Large intestine (tissue), 3 donors: ENCODE data around the gene BCAS3. TPM values are rescaled to one million over a fixed set of nuclear protein-coding genes. Genes with fewer than 3 reads are reported as not detected.

Source experiments
- DNase-seq, 2 donors: peaks; one replicate each; pipeline versions ENCODE4 v3.0.0 to v3.0.0-alpha.2; 2013
- H3K27ac ChIP-seq: one replicate; pipeline ENCODE4 v1.5.1; 2013; ENCODE audit warnings: low read length
- H3K27me3 ChIP-seq: 2 replicates; pipeline ENCODE4 v1.6.1; 2013; ENCODE audit warnings: low read length; ENCODE audit not compliant: control insufficient read depth, insufficient read depth
- H3K36me3 ChIP-seq: 2 replicates; pipeline ENCODE4 v1.6.1; 2013; ENCODE audit warnings: low read length; ENCODE audit not compliant: control insufficient read depth, insufficient read depth
- H3K4me1 ChIP-seq: one replicate; pipeline ENCODE4 v1.6.1; 2013; ENCODE audit warnings: low read length; ENCODE audit not compliant: control insufficient read depth, insufficient read depth
- H3K4me3 ChIP-seq: one replicate; pipeline ENCODE4 v1.5.1; 2013; ENCODE audit warnings: low read length
- H3K9me3 ChIP-seq: one replicate; pipeline ENCODE4 v1.6.1; 2013; ENCODE audit warnings: mild to moderate bottlenecking, low read depth, low read length, moderate library complexity; ENCODE audit not compliant: control insufficient read depth
- WGBS: methylation state at CpG from one replicate; pipeline ENCODE4 v1.1.5; 2013; ENCODE audit warnings: low lambda C conversion rate; ENCODE audit not compliant: insufficient coverage; 5-methylcytosine and 5-hydroxymethylcytosine counted together
- polyA plus RNA-seq: library from polyadenylated mRNA; unstranded; fragments of 120-200 nt; gene quantifications from one replicate; pipeline ENCODE4 v1.2.1, GENCODE V29; 2013

BCAS3 gene
- polyA plus RNA-seq, 1 donor = 9.7 TPM

GRCh38 chr17:61251939-61252865 is 574.6 kb downstream of the BCAS3 start:
- no peak overlapping the region for H3K27ac ChIP-seq
- H3K9me3 ChIP-seq = no peaks in the 10 kb centered on the region
- DNase-seq = peak; percentile 55 to 68
- H3K4me1 ChIP-seq = peaks cover 31% of the 10 kb centered on the region
- no peak overlapping the region for H3K4me3 ChIP-seq
- H3K36me3 ChIP-seq = no peaks in the 10 kb centered on the region
- WGBS = 83% methylated on average over 1 of the region's 10 CpGs
- H3K27me3 ChIP-seq = peaks cover 3% of the 10 kb centered on the region

- DNase-seq = no peak
- Histone ChIP-seq H3K36me3 (no peaks in the 10 kb centered on the region), H3K4me3 (no peak overlapping the region), H3K27me3 (peaks cover 3% of the 10 kb centered on the region), H3K27ac (no peak overlapping the region), H3K9me3 (no peaks in the 10 kb centered on the region), H3K4me1 (peaks cover 23% of the 10 kb centered on the region)
- WGBS = no CpG with 5 or more reads among the region's 3 CpGs
Measured at GRCh38 chr17:61253362-61253761, 575.7 kb downstream of the BCAS3 start.

GRCh38 chr17:61253937-61254574 is 576.4 kb downstream of the BCAS3 start:
- H3K27me3 ChIP-seq = peaks cover 3% of the 10 kb centered on the region
- H3K27ac ChIP-seq = no peak overlapping the region
- H3K9me3 ChIP-seq = no peaks in the 10 kb centered on the region
- H3K36me3 ChIP-seq = no peaks in the 10 kb centered on the region
- WGBS = 82% methylated on average over 2 of the region's 10 CpGs
- DNase-seq = no peak
- peaks cover 21% of the 10 kb centered on the region for H3K4me1 ChIP-seq
- no peak overlapping the region for H3K4me3 ChIP-seq

- no peak for DNase-seq
- Histone ChIP-seq H3K36me3 (no peaks in the 10 kb centered on the region), H3K27ac (no peak overlapping the region), H3K27me3 (peaks cover 3% of the 10 kb centered on the region), H3K9me3 (no peaks in the 10 kb centered on the region), H3K4me1 (peaks cover 18% of the 10 kb centered on the region), H3K4me3 (no peak overlapping the region)
- no CpG with 5 or more reads among the region's 1 CpG for WGBS
Measured at GRCh38 chr17:61254904-61255303, 577.3 kb downstream of the BCAS3 start.

- Histone ChIP-seq H3K27me3 (peaks cover 3% of the 10 kb centered on the region), H3K36me3 (no peaks in the 10 kb centered on the region), H3K9me3 (no peaks in the 10 kb centered on the region), H3K27ac (no peak overlapping the region), H3K4me3 (no peak overlapping the region), H3K4me1 (peaks cover 11% of the 10 kb centered on the region)
- 100% methylated on average over 2 of the region's 3 CpGs for WGBS
- DNase-seq = no peak
Measured at GRCh38 chr17:61255647-61256046, 578.0 kb downstream of the BCAS3 start.

GRCh38 chr17:61259360-61259759 is 581.7 kb downstream of the BCAS3 start:
- 100% methylated on average over 1 of the region's 3 CpGs for WGBS
- Histone ChIP-seq H3K36me3 (no peaks in the 10 kb centered on the region), H3K27me3 (peaks cover 3% of the 10 kb centered on the region), H3K4me3 (no peak overlapping the region), H3K4me1 (no peaks in the 10 kb centered on the region), H3K27ac (no peak overlapping the region), H3K9me3 (no peaks in the 10 kb centered on the region)
- DNase-seq = no peak

GRCh38 chr17:61260071-61260797 is 582.6 kb downstream of the BCAS3 start:
- Histone ChIP-seq H3K9me3 (no peaks in the 10 kb centered on the region), H3K27me3 (peaks cover 3% of the 10 kb centered on the region), H3K4me1 (no peaks in the 10 kb centered on the region), H3K4me3 (no peak overlapping the region), H3K36me3 (no peaks in the 10 kb centered on the region), H3K27ac (no peak overlapping the region)
- no peak for DNase-seq
- no CpG with 5 or more reads among the region's 12 CpGs for WGBS

GRCh38 chr17:61261001-61261637 is 583.5 kb downstream of the BCAS3 start:
- no peak for DNase-seq
- Histone ChIP-seq H3K27me3 (no peaks in the 10 kb centered on the region), H3K27ac (no peak overlapping the region), H3K4me1 (no peaks in the 10 kb centered on the region), H3K4me3 (no peak overlapping the region), H3K36me3 (no peaks in the 10 kb centered on the region), H3K9me3 (no peaks in the 10 kb centered on the region)
- WGBS = no CpG with 5 or more reads among the region's 6 CpGs

- H3K4me1 ChIP-seq = no peaks in the 10 kb centered on the region
- H3K4me3 ChIP-seq = no peak overlapping the region
- H3K27me3 ChIP-seq = no peaks in the 10 kb centered on the region
- no peak overlapping the region for H3K27ac ChIP-seq
- WGBS = no CpG with 5 or more reads among the region's 2 CpGs
- H3K9me3 ChIP-seq = no peaks in the 10 kb centered on the region
- H3K36me3 ChIP-seq = no peaks in the 10 kb centered on the region
- no peak for DNase-seq
Measured at GRCh38 chr17:61265397-61265796, 587.7 kb downstream of the BCAS3 start.

- no CpG with 5 or more reads among the region's 5 CpGs for WGBS
- H3K4me1 ChIP-seq = no peaks in the 10 kb centered on the region
- no peak overlapping the region for H3K27ac ChIP-seq
- H3K9me3 ChIP-seq = no peaks in the 10 kb centered on the region
- H3K4me3 ChIP-seq = no peak overlapping the region
- H3K27me3 ChIP-seq = no peaks in the 10 kb centered on the region
- H3K36me3 ChIP-seq = no peaks in the 10 kb centered on the region
- no peak for DNase-seq
Measured at GRCh38 chr17:61267847-61268246, 590.2 kb downstream of the BCAS3 start.
